Cardiac fibroblast (primary cell): ENCODE results near the gene ASB11.

Source experiments
- DNase-seq, 2 donors: peaks; one replicate each; pipeline versions ENCODE4 v3.0.0 to v3.0.0-alpha.2; 2010; ENCODE audit warnings: low read depth in 2 of 2
- H3K4me3 ChIP-seq, 2 donors: replicated peaks in 1 of 2; 1 replicate in 1 of 2; 2 replicates in 1 of 2; pipeline ENCODE4 v1.5.1; 2011; ENCODE audit warnings: low read depth in 2 of 2, low read length in 2 of 2, mild to moderate bottlenecking in 2 of 2, moderate library complexity in 1 of 2
- CTCF ChIP-seq: IDR thresholded peaks from one replicate; pipeline ENCODE4 v1.5.1; 2011; ENCODE audit warnings: low read depth, mild to moderate bottlenecking, low read length, inconsistent platforms

ASB11 gene

GRCh38 chrX:15315509-15315908, at the start of gene ASB11:
Gene ASB11 (minus strand): TSS chrX:15315640. CDS start chrX:15315605, 35 bp downstream.
- H3K4me3 ChIP-seq: no peak within 1 kb of the TSS
- no peak for DNase-seq
- no peak for TF ChIP-seq CTCF

- H3K4me3 ChIP-seq: no peak overlapping the region
- DNase-seq: peak; percentile 7 to 38
- TF ChIP-seq CTCF: no peak
Observed at GRCh38 chrX:15359701-15360100, 44.3 kb upstream of the ASB11 start.

GRCh38 chrX:15358533-15358932, 43.1 kb upstream of the ASB11 start:
- no peak overlapping the region for H3K4me3 ChIP-seq
- no peak for TF ChIP-seq CTCF

GRCh38 chrX:15356444-15356843, 41.0 kb upstream of the ASB11 start:
- peak; percentile 74 to 82 for DNase-seq
- TF ChIP-seq CTCF: no peak
- H3K4me3 ChIP-seq: no peak overlapping the region

More at GRCh38 chrX:15358533-15358932, 43.1 kb upstream of the ASB11 start:
- DNase-seq: no peak

- H3K4me3 ChIP-seq: no peak overlapping the region
- no peak for DNase-seq
- no peak for TF ChIP-seq CTCF
Observed at GRCh38 chrX:15350329-15350996, 35.0 kb upstream of the ASB11 start.

GRCh38 chrX:15349046-15349445, 33.6 kb upstream of the ASB11 start:
- peak; percentile 34 for TF ChIP-seq CTCF
- H3K4me3 ChIP-seq: no peak overlapping the region
- peak; percentile 76 to 81 for DNase-seq

- DNase-seq: no peak
- TF ChIP-seq CTCF: no peak
- no peak overlapping the region for H3K4me3 ChIP-seq
Observed at GRCh38 chrX:15345976-15346375, 30.5 kb upstream of the ASB11 start.
